GM12878 (cell line): ENCODE data around the gene GHRL.

Experiments used
- CBX5 ChIP-seq: sonication (generic); IDR thresholded peaks from 2 replicates; pipeline ENCODE4 v1.6.1; 2016; ENCODE audit warnings: low read depth, moderate library complexity, mild to moderate bottlenecking, inconsistent platforms
- JUND ChIP-seq: IDR thresholded peaks from 2 replicates; pipeline ENCODE4 v1.6.1; 2012; ENCODE audit warnings: low read depth, mild to moderate bottlenecking, low read length, improper control_type of control experiment, moderate library complexity
- KDM1A ChIP-seq: fragments of 200-600 bp; sonication (generic); IDR thresholded peaks from 2 replicates; pipeline ENCODE4 v1.6.1; 2016; ENCODE audit warnings: borderline replicate concordance
- NFYB ChIP-seq: IDR thresholded peaks from 2 replicates; pipeline ENCODE4 v1.6.1; 2011; ENCODE audit warnings: low read depth, mild to moderate bottlenecking, low read length, improper control_type of control experiment, moderate library complexity; ENCODE audit not compliant: insufficient read depth
- SRF ChIP-seq, 2 experiments: IDR thresholded peaks; 2 replicates each; pipeline ENCODE4 v1.6.1; 2011; ENCODE audit warnings: low read depth in 2 of 2, low read length in 2 of 2, mild to moderate bottlenecking in 1 of 2, moderate library complexity in 1 of 2
- SUZ12 ChIP-seq: fragments of 200-600 bp; sonication (generic); IDR thresholded peaks from one replicate; pipeline ENCODE4 v1.6.1; 2018; ENCODE audit warnings: antibody characterized with exemption, mild to moderate bottlenecking; ENCODE audit not compliant: unreplicated experiment
- TF ChIP-seq, protein P1 (sequence below), 3 experiments: IDR thresholded peaks in 2 of 3; conservative IDR thresholded peaks in 1 of 3; 2 replicates each; pipeline ENCODE4 v1.5.1; 2011; ENCODE audit warnings: low read depth in 3 of 3, low read length in 3 of 3, mild to moderate bottlenecking in 3 of 3, control low read depth in 2 of 3, moderate library complexity in 2 of 3, inconsistent platforms in 1 of 3, mixed read lengths in 1 of 3; ENCODE audit not compliant: control insufficient read depth in 2 of 3, insufficient read depth in 1 of 3; ENCODE audit errors: extremely low read depth in 1 of 3
- TF ChIP-seq, protein P2 (sequence below): fragments of 450-650 bp; IDR thresholded peaks from 2 replicates; pipeline ENCODE4 v1.6.1; 2017; ENCODE audit warnings: mild to moderate bottlenecking, low read depth, inconsistent platforms; ENCODE audit not compliant: poor library complexity, severe bottlenecking

DNA sequence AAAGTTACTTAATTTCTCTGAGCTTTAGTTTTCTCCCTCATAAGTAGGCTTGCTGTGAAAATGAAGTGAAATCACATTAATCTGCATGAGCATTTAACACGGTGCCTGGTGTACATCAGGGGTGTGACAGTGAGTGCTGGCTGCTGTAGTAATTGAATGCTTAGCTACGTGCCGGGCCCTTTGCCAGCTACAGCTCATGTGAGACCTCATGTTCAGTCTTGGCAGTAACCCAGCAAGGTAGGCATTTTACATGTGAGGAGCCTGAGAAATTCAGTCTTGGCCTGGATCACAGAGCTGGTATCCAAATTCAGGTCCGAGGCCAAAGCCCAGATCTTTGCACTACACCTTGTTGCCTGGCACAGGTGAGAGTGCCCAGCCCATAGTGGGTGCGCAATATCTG lies 9.1 kb downstream of the GHRL start:
- TF ChIP-seq, protein P1, sequence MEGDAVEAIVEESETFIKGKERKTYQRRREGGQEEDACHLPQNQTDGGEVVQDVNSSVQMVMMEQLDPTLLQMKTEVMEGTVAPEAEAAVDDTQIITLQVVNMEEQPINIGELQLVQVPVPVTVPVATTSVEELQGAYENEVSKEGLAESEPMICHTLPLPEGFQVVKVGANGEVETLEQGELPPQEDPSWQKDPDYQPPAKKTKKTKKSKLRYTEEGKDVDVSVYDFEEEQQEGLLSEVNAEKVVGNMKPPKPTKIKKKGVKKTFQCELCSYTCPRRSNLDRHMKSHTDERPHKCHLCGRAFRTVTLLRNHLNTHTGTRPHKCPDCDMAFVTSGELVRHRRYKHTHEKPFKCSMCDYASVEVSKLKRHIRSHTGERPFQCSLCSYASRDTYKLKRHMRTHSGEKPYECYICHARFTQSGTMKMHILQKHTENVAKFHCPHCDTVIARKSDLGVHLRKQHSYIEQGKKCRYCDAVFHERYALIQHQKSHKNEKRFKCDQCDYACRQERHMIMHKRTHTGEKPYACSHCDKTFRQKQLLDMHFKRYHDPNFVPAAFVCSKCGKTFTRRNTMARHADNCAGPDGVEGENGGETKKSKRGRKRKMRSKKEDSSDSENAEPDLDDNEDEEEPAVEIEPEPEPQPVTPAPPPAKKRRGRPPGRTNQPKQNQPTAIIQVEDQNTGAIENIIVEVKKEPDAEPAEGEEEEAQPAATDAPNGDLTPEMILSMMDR (IDR thresholded peaks at IDR 0.05 in 2 of 3, conservative IDR thresholded peaks at IDR 0.05 in 1 of 3; ENCODE audit: control insufficient read depth in 2 of 3, extremely low read depth in 1 of 3, insufficient read depth in 1 of 3, low read depth in 3 of 3, low read length in 3 of 3) = no peak
- TF ChIP-seq, protein P2, sequence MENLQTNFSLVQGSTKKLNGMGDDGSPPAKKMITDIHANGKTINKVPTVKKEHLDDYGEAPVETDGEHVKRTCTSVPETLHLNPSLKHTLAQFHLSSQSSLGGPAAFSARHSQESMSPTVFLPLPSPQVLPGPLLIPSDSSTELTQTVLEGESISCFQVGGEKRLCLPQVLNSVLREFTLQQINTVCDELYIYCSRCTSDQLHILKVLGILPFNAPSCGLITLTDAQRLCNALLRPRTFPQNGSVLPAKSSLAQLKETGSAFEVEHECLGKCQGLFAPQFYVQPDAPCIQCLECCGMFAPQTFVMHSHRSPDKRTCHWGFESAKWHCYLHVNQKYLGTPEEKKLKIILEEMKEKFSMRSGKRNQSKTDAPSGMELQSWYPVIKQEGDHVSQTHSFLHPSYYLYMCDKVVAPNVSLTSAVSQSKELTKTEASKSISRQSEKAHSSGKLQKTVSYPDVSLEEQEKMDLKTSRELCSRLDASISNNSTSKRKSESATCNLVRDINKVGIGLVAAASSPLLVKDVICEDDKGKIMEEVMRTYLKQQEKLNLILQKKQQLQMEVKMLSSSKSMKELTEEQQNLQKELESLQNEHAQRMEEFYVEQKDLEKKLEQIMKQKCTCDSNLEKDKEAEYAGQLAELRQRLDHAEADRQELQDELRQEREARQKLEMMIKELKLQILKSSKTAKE = no peak
- TF ChIP-seq KDM1A = no peak
- TF ChIP-seq NFYB = no peak
- TF ChIP-seq SUZ12 = no peak
- TF ChIP-seq JUND = no peak
- TF ChIP-seq CBX5 = no peak
- TF ChIP-seq SRF (IDR thresholded peaks at IDR 0.05; ENCODE audit: low read depth in 2 of 2, low read length in 2 of 2) = no peak
